DND-41 (cell line): ENCODE results near the gene TPP2.

ENCODE experiments used
- ATAC-seq: fragments of 200-7000 bp; cut with Tn5 transposase; 3 replicates; pipeline ENCODE4 v1.9.1; 2021; ENCODE audit warnings: low read depth; ENCODE audit not compliant: insufficient read depth
- DNase-seq: peaks from one replicate; pipeline ENCODE4 v3.0.0-alpha.2; 2020
- H2AFZ ChIP-seq: 2 replicates; pipeline ENCODE4 v1.6.0; 2012; ENCODE audit warnings: low read depth, low read length
- H3K27ac ChIP-seq: 2 replicates; pipeline ENCODE4 v1.5.1; 2012; ENCODE audit warnings: low read length, inconsistent platforms
- H3K27me3 ChIP-seq: fragments of 200-600 bp; sonication (generic); 2 replicates; pipeline ENCODE4 v1.6.0; 2012; ENCODE audit warnings: low read length, mild to moderate bottlenecking, inconsistent platforms; ENCODE audit not compliant: insufficient read depth, poor library complexity
- H3K36me3 ChIP-seq: 2 replicates; pipeline ENCODE4 v1.5.1; 2012; ENCODE audit warnings: low read length, inconsistent platforms; ENCODE audit not compliant: insufficient read depth
- H3K4me1 ChIP-seq: 2 replicates; pipeline ENCODE4 v1.5.1; 2012; ENCODE audit warnings: mild to moderate bottlenecking, low read length; ENCODE audit not compliant: insufficient read depth
- H3K4me2 ChIP-seq: 2 replicates; pipeline ENCODE4 v1.6.0; 2012; ENCODE audit warnings: mild to moderate bottlenecking, moderate library complexity, low read length, inconsistent platforms; ENCODE audit not compliant: insufficient read depth
- H3K4me3 ChIP-seq, 2 experiments: fragments of 200-600 bp in 1 of 2; shearing (Covaris generic) in 1 of 2; 2 replicates each; pipeline ENCODE4 v1.5.1; 2012 to 2016; ENCODE audit warnings: inconsistent platforms in 2 of 2, low read length in 2 of 2, mild to moderate bottlenecking in 2 of 2, low read depth in 1 of 2, moderate library complexity in 1 of 2
- H3K79me2 ChIP-seq: 2 replicates; pipeline ENCODE4 v1.6.0; 2012; ENCODE audit warnings: low read length, inconsistent platforms; ENCODE audit not compliant: insufficient read depth
- H3K9ac ChIP-seq: 2 replicates; pipeline ENCODE4 v1.6.0; 2012; ENCODE audit warnings: low read depth, mild to moderate bottlenecking, inconsistent platforms, low read length, moderate library complexity
- H3K9me3 ChIP-seq: 2 replicates; pipeline ENCODE4 v1.5.1; 2012; ENCODE audit warnings: low read length, moderate library complexity, mild to moderate bottlenecking, inconsistent platforms; ENCODE audit not compliant: insufficient read depth, severe bottlenecking
- H4K20me1 ChIP-seq: 2 replicates; pipeline ENCODE4 v1.6.0; 2012; ENCODE audit warnings: low read length; ENCODE audit not compliant: insufficient read depth
- EZH2 ChIP-seq: IDR thresholded peaks from 3 replicates; pipeline ENCODE4 v1.6.1; 2012; ENCODE audit warnings: borderline replicate concordance, low read depth, mild to moderate bottlenecking, moderate library complexity, low read length, inconsistent platforms; ENCODE audit not compliant: severe bottlenecking
- TF ChIP-seq, protein P1 (sequence below): IDR thresholded peaks from 2 replicates; pipeline ENCODE4 v1.5.1; 2012; ENCODE audit warnings: borderline replicate concordance, low read length, moderate library complexity, mild to moderate bottlenecking; ENCODE audit not compliant: poor library complexity, severe bottlenecking; ENCODE audit errors: extremely low read depth

Gene TPP2

GRCh38 chr13:102670130-102670529 is 73.3 kb downstream of the TPP2 start:
- no peaks in the 10 kb centered on the region for H3K27me3 ChIP-seq
- H2AFZ ChIP-seq, result no peak overlapping the region
- peaks cover 90% of the 10 kb centered on the region for H3K36me3 ChIP-seq
- no peaks in the 10 kb centered on the region for H3K4me1 ChIP-seq
- H3K9me3 ChIP-seq, result peaks cover 28% of the 10 kb centered on the region
- no peak overlapping the region for H3K4me3 ChIP-seq
- TF ChIP-seq, protein P1, sequence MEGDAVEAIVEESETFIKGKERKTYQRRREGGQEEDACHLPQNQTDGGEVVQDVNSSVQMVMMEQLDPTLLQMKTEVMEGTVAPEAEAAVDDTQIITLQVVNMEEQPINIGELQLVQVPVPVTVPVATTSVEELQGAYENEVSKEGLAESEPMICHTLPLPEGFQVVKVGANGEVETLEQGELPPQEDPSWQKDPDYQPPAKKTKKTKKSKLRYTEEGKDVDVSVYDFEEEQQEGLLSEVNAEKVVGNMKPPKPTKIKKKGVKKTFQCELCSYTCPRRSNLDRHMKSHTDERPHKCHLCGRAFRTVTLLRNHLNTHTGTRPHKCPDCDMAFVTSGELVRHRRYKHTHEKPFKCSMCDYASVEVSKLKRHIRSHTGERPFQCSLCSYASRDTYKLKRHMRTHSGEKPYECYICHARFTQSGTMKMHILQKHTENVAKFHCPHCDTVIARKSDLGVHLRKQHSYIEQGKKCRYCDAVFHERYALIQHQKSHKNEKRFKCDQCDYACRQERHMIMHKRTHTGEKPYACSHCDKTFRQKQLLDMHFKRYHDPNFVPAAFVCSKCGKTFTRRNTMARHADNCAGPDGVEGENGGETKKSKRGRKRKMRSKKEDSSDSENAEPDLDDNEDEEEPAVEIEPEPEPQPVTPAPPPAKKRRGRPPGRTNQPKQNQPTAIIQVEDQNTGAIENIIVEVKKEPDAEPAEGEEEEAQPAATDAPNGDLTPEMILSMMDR, result no peak
- TF ChIP-seq EZH2, result no peak
- no peak overlapping the region for H3K9ac ChIP-seq
- H3K79me2 ChIP-seq, result no peaks in the 10 kb centered on the region
- no peaks in the 10 kb centered on the region for H4K20me1 ChIP-seq
- H3K27ac ChIP-seq, result no peak overlapping the region
- ATAC-seq (no peak), DNase-seq (no peak)
- no peak overlapping the region for H3K4me2 ChIP-seq

DNA sequence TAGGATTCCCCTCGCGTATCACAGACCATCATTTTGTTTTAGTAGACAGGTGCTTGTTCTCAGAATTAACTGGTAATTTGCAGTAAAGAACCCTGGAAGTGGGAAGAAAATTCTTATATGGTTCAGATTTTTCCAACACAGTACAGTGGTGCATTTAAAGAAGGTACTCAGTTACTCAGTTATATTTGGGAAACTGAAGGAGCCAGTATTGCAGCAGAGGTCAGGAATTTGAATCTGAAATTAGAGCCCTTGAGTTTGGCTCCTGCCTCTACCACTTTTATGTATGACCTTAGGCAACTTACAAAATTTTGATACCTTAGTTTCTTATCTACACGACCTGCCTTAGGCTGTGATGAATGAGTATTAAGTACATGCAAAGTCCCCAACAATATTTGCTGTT is 78.3 kb downstream of the TPP2 start:
- H3K36me3 ChIP-seq, result peaks cover 83% of the 10 kb centered on the region

GRCh38 chr13:102677122-102677521 is 80.3 kb downstream of the TPP2 start:
- Histone ChIP-seq H3K79me2 (no peaks in the 10 kb centered on the region), H3K4me1 (no peaks in the 10 kb centered on the region), H3K4me3 (no peak overlapping the region), H3K27ac (no peak overlapping the region), H2AFZ (no peak overlapping the region), H3K9me3 (no peaks in the 10 kb centered on the region), H3K9ac (no peak overlapping the region), H4K20me1 (no peaks in the 10 kb centered on the region), H3K27me3 (no peaks in the 10 kb centered on the region), H3K4me2 (no peak overlapping the region), H3K36me3 (peaks cover 71% of the 10 kb centered on the region)
- TF ChIP-seq, protein P1, result no peak
- TF ChIP-seq EZH2, result no peak
- ATAC-seq (no peak), DNase-seq (no peak)

More for the DNA sequence above, 78.3 kb downstream of the TPP2 start:
- H3K4me3 ChIP-seq, result no peak overlapping the region
- H3K9me3 ChIP-seq, result no peaks in the 10 kb centered on the region
- ATAC-seq (no peak), DNase-seq (no peak)
- no peaks in the 10 kb centered on the region for H3K4me1 ChIP-seq
- no peak overlapping the region for H3K27ac ChIP-seq
- TF ChIP-seq, protein P1, result no peak
- TF ChIP-seq EZH2, result no peak
- H3K79me2 ChIP-seq, result no peaks in the 10 kb centered on the region
- H3K27me3 ChIP-seq, result no peaks in the 10 kb centered on the region
- no peaks in the 10 kb centered on the region for H4K20me1 ChIP-seq
- no peak overlapping the region for H3K4me2 ChIP-seq
- H2AFZ ChIP-seq, result no peak overlapping the region
- no peak overlapping the region for H3K9ac ChIP-seq
